IMR-90 (cell line): Measurements from ENCODE around the gene NFKBIZ. TPM values are rescaled to one million over a fixed set of nuclear protein-coding genes. Genes with fewer than 3 reads are reported as not detected.

ENCODE experiments used
- ATAC-seq: fragments of 200-7000 bp; cut with Tn5 transposase; 2 replicates; pipeline ENCODE4 v1.9.1; 2020; ENCODE audit warnings: low read depth, mild to moderate bottlenecking, moderate library complexity
- BruUV-seq: library from RNA; stranded (reverse); fragments of 400-500 nt; replicated peaks from 2 replicates; lab custom pipeline; 2021; lab: Mats Ljungman, UMichigan
- CTCF ChIA-PET: fragments of 300-600 bp; formaldehyde crosslinking; extraction: SDS; loops from one replicate; lab custom pipeline; 2021; ENCODE audit warnings: antibody characterized with exemption; lab: Yijun Ruan, JAX
- POLR2A ChIA-PET: fragments of 300-600 bp; sonication (Branson Sonifier 250); formaldehyde crosslinking; loops from one replicate; lab custom pipeline; 2022; ENCODE audit warnings: antibody characterized with exemption; ENCODE audit not compliant: unreplicated experiment; lab: Charles Lee
- DNase-seq: peaks from one replicate; pipeline ENCODE4 v3.0.0; 2013
- H2AFZ ChIP-seq: replicated peaks from 2 replicates; pipeline ENCODE3; 2013; ENCODE audit warnings: low read length, mild to moderate bottlenecking; ENCODE audit not compliant: poor library complexity
- H2AK5ac ChIP-seq: 2 replicates; pipeline ENCODE4 v1.6.1; 2013; ENCODE audit warnings: low read depth, low read length, inconsistent platforms
- H2AK9ac ChIP-seq: replicated peaks from 2 replicates; pipeline ENCODE3; 2013; ENCODE audit warnings: mild to moderate bottlenecking, low read depth, low read length, moderate library complexity; ENCODE audit not compliant: poor library complexity
- H2BK120ac ChIP-seq: 2 replicates; pipeline ENCODE4 v1.6.1; 2013; ENCODE audit warnings: low read depth, low read length, inconsistent platforms
- H2BK15ac ChIP-seq: 3 replicates; pipeline ENCODE4 v1.6.1; 2013; ENCODE audit warnings: low read depth, low read length, inconsistent platforms
- H2BK20ac ChIP-seq: 2 replicates; pipeline ENCODE4 v1.6.1; 2013; ENCODE audit warnings: low read depth, mild to moderate bottlenecking, inconsistent platforms, low read length, moderate library complexity
- H2BK5ac ChIP-seq: 2 replicates; pipeline ENCODE4 v1.6.1; 2013; ENCODE audit warnings: mild to moderate bottlenecking, low read depth, low read length, inconsistent platforms; ENCODE audit not compliant: poor library complexity, severe bottlenecking
- H3K14ac ChIP-seq: replicated peaks from 2 replicates; pipeline ENCODE4 v1.6.1; 2013; ENCODE audit warnings: low read depth, low read length, inconsistent platforms
- H3K18ac ChIP-seq: 2 replicates; pipeline ENCODE4 v1.6.1; 2013; ENCODE audit warnings: low read depth, low read length, control low read depth
- H3K23ac ChIP-seq: 2 replicates; pipeline ENCODE4 v1.6.1; 2013; ENCODE audit warnings: low read depth, low read length, inconsistent platforms
- H3K27ac ChIP-seq: 2 replicates; pipeline ENCODE4 v1.5.1; 2013; ENCODE audit warnings: mild to moderate bottlenecking, control low read depth, low read length; ENCODE audit not compliant: insufficient read depth
- H3K27me3 ChIP-seq: 2 replicates; pipeline ENCODE4 v1.6.1; 2013; ENCODE audit warnings: low read length; ENCODE audit not compliant: control insufficient read depth, insufficient read depth
- H3K36me3 ChIP-seq: 2 replicates; pipeline ENCODE4 v1.6.1; 2013; ENCODE audit warnings: low read length, mixed read lengths; ENCODE audit not compliant: control insufficient read depth, insufficient read depth
- H3K4ac ChIP-seq: 2 replicates; pipeline ENCODE4 v1.6.1; 2013; ENCODE audit warnings: low read depth, low read length, inconsistent platforms
- H3K4me1 ChIP-seq: 2 replicates; pipeline ENCODE4 v1.6.1; 2013; ENCODE audit warnings: low read length, mixed read lengths; ENCODE audit not compliant: control insufficient read depth, insufficient read depth
- H3K4me2 ChIP-seq: 2 replicates; pipeline ENCODE4 v1.6.1; 2013; ENCODE audit warnings: low read depth, mild to moderate bottlenecking, control low read depth, low read length, moderate library complexity
- H3K4me3 ChIP-seq: 2 replicates; pipeline ENCODE4 v1.5.1; 2013; ENCODE audit warnings: low read depth, mild to moderate bottlenecking, control low read depth, low read length, moderate library complexity; ENCODE audit not compliant: insufficient read depth
- H3K56ac ChIP-seq: 2 replicates; pipeline ENCODE4 v1.6.1; 2013; ENCODE audit warnings: low read length, inconsistent platforms; ENCODE audit not compliant: insufficient read depth; ENCODE audit errors: extremely low read depth
- H3K79me1 ChIP-seq, 2 experiments: 2 replicates each; pipeline ENCODE4 v1.6.1; 2013; ENCODE audit warnings: low read length in 2 of 2, inconsistent platforms in 1 of 2, low read depth in 1 of 2
- H3K9ac ChIP-seq: 2 replicates; pipeline ENCODE4 v1.6.1; 2013; ENCODE audit warnings: low read depth, low read length, control low read depth
- H3K9me1 ChIP-seq: 2 replicates; pipeline ENCODE4 v1.6.1; 2013; ENCODE audit warnings: low read length, inconsistent platforms; ENCODE audit not compliant: insufficient read depth
- H3K9me3 ChIP-seq: 2 replicates; pipeline ENCODE4 v1.6.1; 2013; ENCODE audit warnings: low read length; ENCODE audit not compliant: control insufficient read depth, insufficient read depth
- H4K20me1 ChIP-seq: 2 replicates; pipeline ENCODE4 v1.6.1; 2013; ENCODE audit warnings: low read length, inconsistent platforms; ENCODE audit not compliant: insufficient read depth
- H4K5ac ChIP-seq: 2 replicates; pipeline ENCODE4 v1.6.1; 2013; ENCODE audit warnings: mild to moderate bottlenecking, low read depth, low read length, control low read depth
- H4K8ac ChIP-seq, 2 experiments: 2 replicates each; pipeline ENCODE4 v1.6.1; 2013; ENCODE audit warnings: low read depth in 2 of 2, low read length in 2 of 2, control low read depth in 1 of 2, inconsistent platforms in 1 of 2
- H4K91ac ChIP-seq: 2 replicates; pipeline ENCODE4 v1.6.1; 2013; ENCODE audit warnings: low read depth, low read length, inconsistent platforms; ENCODE audit not compliant: insufficient read depth
- BHLHE40 ChIP-seq: fragments of 150-350 bp; IDR thresholded peaks from 2 replicates; pipeline ENCODE4 v1.6.1; 2016; ENCODE audit warnings: mild to moderate bottlenecking, low read depth, low read length
- CEBPB ChIP-seq: IDR thresholded peaks from 2 replicates; pipeline ENCODE4 v1.6.1; 2012; ENCODE audit warnings: low read depth, low read length, improper control_type of control experiment
- CHD1 ChIP-seq: IDR thresholded peaks from 2 replicates; pipeline ENCODE4 v1.6.1; 2012; ENCODE audit warnings: low read depth, low read length, improper control_type of control experiment
- CTCF ChIP-seq: conservative IDR thresholded peaks from 2 replicates; pipeline ENCODE4 v1.5.1; 2012; ENCODE audit warnings: mild to moderate bottlenecking, low read depth, low read length, improper control_type of control experiment
- ELK1 ChIP-seq: fragments of 150-350 bp; IDR thresholded peaks from 2 replicates; pipeline ENCODE4 v1.6.1; 2016; ENCODE audit warnings: low read depth, mild to moderate bottlenecking, low read length, moderate library complexity, borderline replicate concordance
- FOS ChIP-seq: fragments of 150-350 bp; IDR thresholded peaks from 2 replicates; pipeline ENCODE4 v1.6.1; 2016; ENCODE audit warnings: low read depth, low read length
- MAFK ChIP-seq: IDR thresholded peaks from 2 replicates; pipeline ENCODE4 v1.6.1; 2012; ENCODE audit warnings: low read depth, low read length, improper control_type of control experiment
- MAZ ChIP-seq: IDR thresholded peaks from 2 replicates; pipeline ENCODE4 v1.6.1; 2012; ENCODE audit warnings: low read depth, mild to moderate bottlenecking, low read length, improper control_type of control experiment, moderate library complexity, borderline replicate concordance
- MXI1 ChIP-seq: IDR thresholded peaks from 2 replicates; pipeline ENCODE4 v1.6.1; 2012; ENCODE audit warnings: low read depth, mild to moderate bottlenecking, low read length, moderate library complexity, borderline replicate concordance
- NFE2L2 ChIP-seq: fragments of 150-350 bp; IDR thresholded peaks from 2 replicates; pipeline ENCODE4 v1.6.1; 2016; ENCODE audit warnings: low read depth, mild to moderate bottlenecking, low read length
- POLR2A ChIP-seq: IDR thresholded peaks from 2 replicates; pipeline ENCODE4 v1.6.1; 2012; ENCODE audit warnings: mild to moderate bottlenecking, low read depth, low read length
- RAD21 ChIP-seq: IDR thresholded peaks from 2 replicates; pipeline ENCODE4 v1.6.1; 2012; ENCODE audit warnings: low read length, improper control_type of control experiment
- RCOR1 ChIP-seq: IDR thresholded peaks from 2 replicates; pipeline ENCODE4 v1.6.1; 2012; ENCODE audit warnings: mild to moderate bottlenecking, low read length, improper control_type of control experiment; ENCODE audit not compliant: insufficient replicate concordance
- RFX5 ChIP-seq: IDR thresholded peaks from 2 replicates; pipeline ENCODE4 v1.8.0; 2012; ENCODE audit warnings: low read depth, mild to moderate bottlenecking, low read length, moderate library complexity
- SMC3 ChIP-seq: fragments of 150-350 bp; IDR thresholded peaks from 2 replicates; pipeline ENCODE4 v1.6.1; 2016; ENCODE audit warnings: low read depth, mild to moderate bottlenecking, antibody characterized with exemption, low read length, moderate library complexity
- USF2 ChIP-seq: fragments of 150-350 bp; IDR thresholded peaks from 2 replicates; pipeline ENCODE4 v1.6.1; 2017; ENCODE audit warnings: mild to moderate bottlenecking, antibody characterized with exemption, low read length, low read depth
- WGBS, 2 experiments: methylation state at CpG; one replicate each; pipeline versions ENCODE4 v1.1.5 to v1.1.7; 2013; ENCODE audit warnings: missing lambda C conversion rate in 2 of 2; ENCODE audit not compliant: insufficient read length in 1 of 2; ENCODE audit errors: extremely low coverage in 2 of 2; 5-methylcytosine and 5-hydroxymethylcytosine counted together
- dilution Hi-C: fragments of 300-500 bp; cut with HindIII; formaldehyde crosslinking; loops from one replicate; pipeline ENCODE4 v1.14.3; 2018; ENCODE audit warnings: low sequenced_read_pairs; ENCODE audit not compliant: unreplicated experiment
- in situ Hi-C: fragments of 300-500 bp; cut with MboI; formaldehyde crosslinking; loops from 3 replicates; pipeline ENCODE4 v1.14.3; 2019; ENCODE audit warnings: low sequenced_read_pairs, inconsistent platforms, mixed read lengths
- intact Hi-C: fragments of 100-400 bp; cut with micrococcal nuclease; formaldehyde crosslinking; loops from 2 replicates; pipeline ENCODE4 v1.10.0; 2022
- polyA plus RNA-seq, 3 experiments: library from polyadenylated mRNA; depleted of rRNA; stranded (reverse); fragments of >200 nt; gene quantifications; 2 replicates each; pipeline ENCODE4 v1.2.3, GENCODE V29; 2012; ENCODE audit warnings: low replicate concordance in 1 of 3
- total RNA-seq: library from RNA; depleted of rRNA; stranded (reverse); fragments of >200 nt; gene quantifications from 2 replicates; pipeline ENCODE4 v1.2.3, GENCODE V29; 2012

Gene NFKBIZ
- total and polyA plus RNA-seq, 2 of the 4 experiments (the other 2 are of a cell fraction), result 35.0 to 40.9 TPM

- no TSS peak for BruUV-seq
- dilution Hi-C loops (no loop called here), intact Hi-C loops (no loop called here), in situ Hi-C loops (no loop called here)
- no peaks in the 10 kb centered on the region for H3K9me3 ChIP-seq
- no peak overlapping the region for H3K4me2 ChIP-seq
- no peaks in the 10 kb centered on the region for H3K36me3 ChIP-seq
- H3K14ac ChIP-seq, result no peak overlapping the region
- peaks cover 0 to 3% of the 10 kb centered on the region in 2 experiments; a peak in 1 of 4 replicates for H3K79me1 ChIP-seq
- H4K20me1 ChIP-seq, result no peaks in the 10 kb centered on the region
- H2AK9ac ChIP-seq, result no peak overlapping the region
- H2AK5ac ChIP-seq, result no peak overlapping the region
- H3K27me3 ChIP-seq, result no peaks in the 10 kb centered on the region
- no peak overlapping the region for H3K56ac ChIP-seq
- H2AFZ ChIP-seq, result no peak overlapping the region
- peaks cover 3% of the 10 kb centered on the region; the same call in 1 of the 2 replicates for H3K9me1 ChIP-seq
- H3K4me3 ChIP-seq, result no peak overlapping the region
- TF ChIP-seq MAFK, result no peak
- TF ChIP-seq POLR2A, result no peak
- TF ChIP-seq MXI1, result no peak
- TF ChIP-seq SMC3, result no peak
- TF ChIP-seq NFE2L2, result no peak
- TF ChIP-seq CHD1, result no peak
- TF ChIP-seq MAZ, result no peak
- TF ChIP-seq RAD21, result no peak
- TF ChIP-seq FOS, result no peak
- no peak for TF ChIP-seq RFX5
- TF ChIP-seq ELK1, result no peak
- TF ChIP-seq RCOR1, result no peak
- no peak for TF ChIP-seq USF2
- TF ChIP-seq CTCF, result no peak
- TF ChIP-seq CEBPB, result no peak
- TF ChIP-seq BHLHE40, result no peak
- ATAC-seq (no peak), DNase-seq (no peak)
- no peak overlapping the region for H3K23ac ChIP-seq
- no peak overlapping the region for H4K91ac ChIP-seq
- H2BK20ac ChIP-seq, result no peak overlapping the region
- no peak overlapping the region for H2BK5ac ChIP-seq
- no peak overlapping the region for H3K4ac ChIP-seq
- H3K18ac ChIP-seq, result no peak overlapping the region
- no peak overlapping the region for H3K9ac ChIP-seq
- H4K8ac ChIP-seq, result no peak overlapping the region
- H3K4me1 ChIP-seq, result peaks cover 6% of the 10 kb centered on the region
- ChIA-PET POLR2A (no interaction called here), CTCF (no interaction called here)
- no peak overlapping the region for H2BK120ac ChIP-seq
- H2BK15ac ChIP-seq, result no peak overlapping the region
- H3K27ac ChIP-seq, result no peak overlapping the region
- no CpG with 5 or more reads among the region's 5 CpGs for WGBS, 2 experiments
- no peak overlapping the region for H4K5ac ChIP-seq
Measured at GRCh38 chr3:101898752-101899169, 49.4 kb downstream of the NFKBIZ start.
